Nephron progenitor cell (in vitro differentiated cells): ENCODE results near the gene DSG3.
A peak's percentile ranks its signal among the peaks of the same experiment; 100 is the strongest.

Experiments used
- DNase-seq: peaks from one replicate; pipeline ENCODE4 v3.0.0; 2021
- H3K27ac Mint-ChIP-seq: 2 replicates; pipeline ENCODE4 v1.8.0; 2021; ENCODE audit warnings: mild to moderate bottlenecking, moderate library complexity, mixed read lengths
- H3K27me3 Mint-ChIP-seq: 2 replicates; pipeline ENCODE4 v1.8.0; 2021; ENCODE audit warnings: mild to moderate bottlenecking, low read depth, mixed read lengths; ENCODE audit not compliant: poor library complexity
- H3K36me3 Mint-ChIP-seq: 2 replicates; pipeline ENCODE4 v1.8.0; 2021; ENCODE audit warnings: low read depth, mixed read lengths
- H3K4me1 Mint-ChIP-seq: 2 replicates; pipeline ENCODE4 v1.8.0; 2021; ENCODE audit warnings: mixed read lengths
- H3K4me3 Mint-ChIP-seq: 2 replicates; pipeline ENCODE4 v1.8.0; 2021; ENCODE audit warnings: mild to moderate bottlenecking, moderate library complexity, mixed read lengths
- H3K9me3 Mint-ChIP-seq: 2 replicates; pipeline ENCODE4 v1.8.0; 2021; ENCODE audit warnings: mild to moderate bottlenecking, moderate library complexity, mixed read lengths
- TF ChIP-seq, protein P1 (sequence below): fragments of 200-600 bp; sonication (generic); IDR thresholded peaks from 2 replicates; pipeline ENCODE4 v1.5.0; 2021; ENCODE audit warnings: antibody characterized with exemption

The DSG3 gene

DNA sequence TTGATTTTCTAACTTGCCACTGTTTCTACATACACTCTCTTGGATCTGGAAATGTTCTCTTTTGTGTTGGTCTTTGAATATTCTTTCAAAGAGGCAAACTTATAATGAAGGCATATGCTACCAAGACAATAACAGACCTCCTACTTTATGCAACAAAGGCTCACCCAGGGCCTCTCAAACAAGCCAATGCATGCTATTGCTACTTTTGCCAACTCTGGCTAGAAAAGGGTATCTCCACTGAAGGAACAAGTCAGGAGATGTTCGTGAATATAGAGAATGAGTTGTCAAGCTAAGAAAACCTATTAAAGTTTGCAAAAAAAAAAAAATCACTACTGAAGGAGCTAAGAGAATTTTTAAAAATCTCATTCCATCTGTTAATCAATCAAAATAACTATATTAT is 34.5 kb downstream of the DSG3 start:
- H3K9me3 Mint-ChIP-seq, result peaks cover 4% of the 10 kb centered on the region
- TF ChIP-seq, protein P1, sequence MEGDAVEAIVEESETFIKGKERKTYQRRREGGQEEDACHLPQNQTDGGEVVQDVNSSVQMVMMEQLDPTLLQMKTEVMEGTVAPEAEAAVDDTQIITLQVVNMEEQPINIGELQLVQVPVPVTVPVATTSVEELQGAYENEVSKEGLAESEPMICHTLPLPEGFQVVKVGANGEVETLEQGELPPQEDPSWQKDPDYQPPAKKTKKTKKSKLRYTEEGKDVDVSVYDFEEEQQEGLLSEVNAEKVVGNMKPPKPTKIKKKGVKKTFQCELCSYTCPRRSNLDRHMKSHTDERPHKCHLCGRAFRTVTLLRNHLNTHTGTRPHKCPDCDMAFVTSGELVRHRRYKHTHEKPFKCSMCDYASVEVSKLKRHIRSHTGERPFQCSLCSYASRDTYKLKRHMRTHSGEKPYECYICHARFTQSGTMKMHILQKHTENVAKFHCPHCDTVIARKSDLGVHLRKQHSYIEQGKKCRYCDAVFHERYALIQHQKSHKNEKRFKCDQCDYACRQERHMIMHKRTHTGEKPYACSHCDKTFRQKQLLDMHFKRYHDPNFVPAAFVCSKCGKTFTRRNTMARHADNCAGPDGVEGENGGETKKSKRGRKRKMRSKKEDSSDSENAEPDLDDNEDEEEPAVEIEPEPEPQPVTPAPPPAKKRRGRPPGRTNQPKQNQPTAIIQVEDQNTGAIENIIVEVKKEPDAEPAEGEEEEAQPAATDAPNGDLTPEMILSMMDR, result no peak
- H3K4me1 Mint-ChIP-seq, result peaks cover 21% of the 10 kb centered on the region
- H3K27me3 Mint-ChIP-seq, result no peaks in the 10 kb centered on the region
- no peak overlapping the region for H3K27ac Mint-ChIP-seq
- no peak for DNase-seq
- H3K4me3 Mint-ChIP-seq, result no peak overlapping the region
- no peaks in the 10 kb centered on the region for H3K36me3 Mint-ChIP-seq

DNA sequence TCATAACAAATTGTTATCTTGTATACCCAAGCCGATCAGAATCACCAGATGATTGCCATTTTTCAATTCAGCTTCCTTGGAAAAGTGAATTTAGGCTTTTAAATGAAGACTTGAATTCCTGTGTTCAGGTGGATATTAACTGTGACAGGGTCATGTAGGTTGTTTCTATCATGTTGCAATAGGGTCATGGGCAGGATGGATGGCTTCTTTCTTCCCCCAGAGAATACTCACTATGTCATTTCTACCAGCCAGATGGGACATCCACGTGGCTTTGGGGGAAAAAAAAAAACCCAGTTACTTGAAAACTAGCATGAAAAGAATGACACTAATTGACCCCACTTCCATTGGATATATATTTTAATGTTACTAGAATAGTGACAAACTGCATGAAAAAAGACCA is 35.9 kb downstream of the DSG3 start:
- no peaks in the 10 kb centered on the region for H3K27me3 Mint-ChIP-seq
- peaks cover 34% of the 10 kb centered on the region for H3K4me1 Mint-ChIP-seq
- no peak overlapping the region for H3K4me3 Mint-ChIP-seq
- no peaks in the 10 kb centered on the region for H3K36me3 Mint-ChIP-seq
- TF ChIP-seq, protein P1, result no peak
- DNase-seq, result no peak
- H3K9me3 Mint-ChIP-seq, result peaks cover 4% of the 10 kb centered on the region
- no peak overlapping the region for H3K27ac Mint-ChIP-seq

DNA sequence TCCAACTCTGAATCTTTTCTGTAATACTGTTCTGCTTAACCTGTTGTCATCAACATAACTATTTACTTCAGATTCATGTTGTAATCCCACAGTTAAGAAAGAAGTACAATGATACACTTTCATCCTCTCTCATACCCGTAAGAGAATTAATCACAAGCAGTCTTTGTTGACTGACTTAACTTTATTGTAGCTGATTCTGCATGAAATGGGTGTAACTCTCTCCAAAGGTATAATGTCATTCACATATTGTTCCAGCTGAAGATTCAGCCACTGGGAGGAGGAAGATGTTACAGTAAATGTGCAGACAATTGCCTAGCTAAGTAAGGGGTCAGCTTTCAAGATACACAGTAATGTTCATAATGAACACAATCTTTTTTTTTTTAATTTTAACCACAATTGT is 36.9 kb downstream of the DSG3 start:
- Mint-ChIP-seq H3K27me3 (no peaks in the 10 kb centered on the region), H3K4me3 (no peak overlapping the region), H3K9me3 (peaks cover 2% of the 10 kb centered on the region), H3K36me3 (no peaks in the 10 kb centered on the region), H3K4me1 (peaks cover 38% of the 10 kb centered on the region), H3K27ac (no peak overlapping the region)
- DNase-seq, result no peak
- TF ChIP-seq, protein P1, result no peak

DNA sequence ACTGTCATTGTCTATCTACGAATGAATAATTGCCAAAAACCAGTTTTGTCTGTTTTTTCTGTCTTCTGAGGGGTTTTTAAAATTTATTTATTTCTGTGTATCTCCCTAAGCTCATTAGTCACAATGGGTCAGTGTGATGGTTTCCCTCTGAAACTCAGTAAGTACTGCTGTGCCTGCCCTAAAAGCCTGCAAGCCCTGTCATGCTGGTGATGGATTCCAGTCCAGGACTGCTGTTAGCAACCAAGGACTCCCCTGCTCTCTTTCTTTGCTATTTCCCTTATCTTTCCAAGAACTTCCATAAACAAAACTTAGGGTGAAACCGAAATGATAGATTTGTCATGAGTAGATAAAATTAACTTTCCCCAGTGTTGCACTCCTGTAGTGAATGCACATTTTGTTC is 38.6 kb downstream of the DSG3 start:
- Mint-ChIP-seq H3K9me3 (peaks cover 5% of the 10 kb centered on the region), H3K4me3 (no peak overlapping the region), H3K4me1 (peaks cover 38% of the 10 kb centered on the region), H3K27me3 (no peaks in the 10 kb centered on the region), H3K36me3 (no peaks in the 10 kb centered on the region), H3K27ac (peak overlapping the region; percentile 70)
- TF ChIP-seq, protein P1, result no peak
- peak; percentile 9 for DNase-seq

DNA sequence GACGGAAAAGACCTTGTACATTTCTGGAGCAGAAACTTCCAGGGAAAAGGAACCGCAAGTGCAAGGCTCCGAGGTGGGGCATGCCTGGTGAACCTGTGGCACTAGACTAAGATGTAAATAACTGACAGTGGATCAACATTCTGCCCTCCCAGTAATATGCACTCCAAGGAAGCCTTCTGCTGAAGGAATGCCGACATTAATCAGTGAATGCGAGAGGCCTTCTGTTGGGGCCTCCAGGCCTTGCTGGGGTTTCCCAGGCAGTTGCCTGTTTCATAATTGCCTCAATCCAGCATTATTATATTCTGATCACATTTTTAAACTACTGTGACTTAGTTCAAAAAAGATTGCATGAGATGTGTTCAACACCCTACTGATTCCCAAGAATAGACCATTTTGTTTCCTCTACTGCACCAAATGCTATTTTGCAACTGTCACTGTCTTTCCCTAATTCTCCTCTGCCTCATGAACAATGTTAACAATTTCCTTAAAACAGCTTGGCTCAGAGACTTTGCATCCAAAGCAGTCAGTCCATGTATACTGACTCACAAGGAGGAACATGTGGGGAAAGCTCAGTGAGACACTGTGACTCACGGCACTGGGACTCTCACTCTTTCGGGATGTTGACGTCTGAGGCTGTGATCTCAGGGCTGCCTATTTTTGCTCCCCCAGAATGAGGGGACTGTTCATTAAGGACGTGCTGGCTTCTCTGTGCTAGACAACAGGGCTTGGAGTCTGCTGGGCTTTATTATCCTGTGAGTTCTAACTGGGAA is 39.9 kb downstream of the DSG3 start:
- H3K27me3 Mint-ChIP-seq, result no peaks in the 10 kb centered on the region
- peaks cover 5% of the 10 kb centered on the region for H3K9me3 Mint-ChIP-seq
- TF ChIP-seq, protein P1, result no peak
- no peak overlapping the region for H3K4me3 Mint-ChIP-seq
- DNase-seq, result no peak
- peaks cover 38% of the 10 kb centered on the region for H3K4me1 Mint-ChIP-seq
- no peaks in the 10 kb centered on the region for H3K36me3 Mint-ChIP-seq
- no peak overlapping the region for H3K27ac Mint-ChIP-seq

DNA sequence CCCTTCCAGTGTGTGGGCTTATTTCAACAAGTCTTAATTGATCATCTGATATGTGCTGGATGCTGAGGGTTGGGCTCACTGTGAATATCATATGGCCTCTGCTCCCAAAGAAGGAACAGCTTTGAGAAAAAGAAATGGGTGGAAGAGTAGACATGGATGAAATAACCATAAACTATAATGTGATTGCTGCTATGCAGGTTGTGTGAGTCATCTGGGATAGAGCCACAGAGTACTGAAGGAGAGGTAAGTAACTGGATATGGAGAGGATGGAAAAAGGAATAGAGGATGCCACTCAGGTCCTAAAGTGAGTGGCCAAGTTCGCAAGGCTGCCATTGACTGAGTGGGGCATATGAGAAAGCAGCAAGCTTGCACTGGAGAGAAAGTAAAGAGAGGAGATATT is 41.8 kb downstream of the DSG3 start:
- no peak for DNase-seq
- H3K27me3 Mint-ChIP-seq, result no peaks in the 10 kb centered on the region
- H3K36me3 Mint-ChIP-seq, result no peaks in the 10 kb centered on the region
- TF ChIP-seq, protein P1, result no peak
- H3K9me3 Mint-ChIP-seq, result peaks cover 5% of the 10 kb centered on the region
- peaks cover 38% of the 10 kb centered on the region for H3K4me1 Mint-ChIP-seq
- H3K4me3 Mint-ChIP-seq, result no peak overlapping the region
- no peak overlapping the region for H3K27ac Mint-ChIP-seq
